Heart left ventricle (tissue), 16 donors: ENCODE data around the gene EIF2B2. TPM values are rescaled to one million over a fixed set of nuclear protein-coding genes. Genes with fewer than 3 reads are reported as not detected.
A peak's percentile ranks its signal among the peaks of the same experiment; 100 is the strongest.

Experiments
- ATAC-seq, 4 donors: fragments of 200-7000 bp; cut with Tn5 transposase; one replicate each; pipeline ENCODE4 v1.9.1; 2020 to 2022; ENCODE audit warnings: moderate library complexity in 4 of 4, mild to moderate bottlenecking in 3 of 4, moderate number of reproducible peaks in 1 of 4
- DNase-seq, 5 donors: peaks; one replicate each; pipeline ENCODE4 v3.0.0-alpha.2; 2020
- H3K27ac ChIP-seq, 12 donors: fragments of 200-600 bp; sonication (generic) in 4 of 12; one replicate each; pipeline versions ENCODE4 v1.5.0 to v1.8.0; 2016 to 2022; ENCODE audit warnings: mild to moderate bottlenecking in 2 of 12
- H3K27me3 ChIP-seq, 9 donors: fragments of 200-600 bp; sonication (generic) in 2 of 9; one replicate each; pipeline versions ENCODE4 v1.5.1 to v1.8.0; 2016 to 2022; ENCODE audit warnings: mild to moderate bottlenecking in 3 of 9
- H3K36me3 ChIP-seq, 9 donors: fragments of 200-600 bp; sonication (generic) in 2 of 9; one replicate each; pipeline versions ENCODE4 v1.5.0 to v1.8.0; 2018 to 2022; ENCODE audit warnings: mild to moderate bottlenecking in 2 of 9
- H3K4me1 ChIP-seq, 12 donors: fragments of 200-600 bp; sonication (generic) in 4 of 12; one replicate each; pipeline versions ENCODE4 v1.5.0 to v1.8.0; 2016 to 2022; ENCODE audit warnings: mild to moderate bottlenecking in 3 of 12
- H3K4me3 ChIP-seq, 12 donors: fragments of 200-600 bp; sonication (generic) in 4 of 12; one replicate each; pipeline versions ENCODE4 v1.5.0 to v1.8.0; 2017 to 2022; ENCODE audit warnings: mild to moderate bottlenecking in 9 of 12, moderate library complexity in 4 of 12
- H3K9me3 ChIP-seq, 12 donors: fragments of 200-600 bp; sonication (generic) in 4 of 12; one replicate each; pipeline versions ENCODE4 v1.5.0 to v1.8.0; 2016 to 2022; ENCODE audit warnings: mild to moderate bottlenecking in 1 of 12
- POLR2A ChIP-seq, 2 donors: fragments of 450-650 bp; IDR thresholded peaks; one replicate each; pipeline ENCODE4 v1.6.1; 2017; ENCODE audit warnings: antibody characterized with exemption in 2 of 2, mild to moderate bottlenecking in 2 of 2, moderate library complexity in 2 of 2
- WGBS, 4 donors: extraction: QIAGEN DNeasy Blood & Tissue Kit in 2 of 4; methylation state at CpG; one replicate each; pipeline versions ENCODE4 v1.1.5 to v1.1.7; 2013 to 2018; 5-methylcytosine and 5-hydroxymethylcytosine counted together
- intact Hi-C, 10 donors: fragments of 100-400 bp; cut with DNase I; formaldehyde crosslinking; loops; one replicate each; pipeline versions ENCODE4 v1.11.1 to v1.14.2; 2022
- polyA plus RNA-seq, 2 donors: library from polyadenylated mRNA; stranded (reverse); fragments of 200-250 nt; gene quantifications; one replicate each; pipeline ENCODE4 v1.2.3, GENCODE V29; 2013
- total RNA-seq, 9 donors: library from RNA; depleted of rRNA in 2 of 9; stranded (reverse); fragments of >200 nt in 2 of 9; fragmentation: NEBNext Ultra II Directional in 3 of 9; extraction: Animal tissue kit (Norgen Biotek cat#: 25700) in 3 of 9; gene quantifications; one replicate each; pipeline versions ENCODE4 v1.1.0 to v1.2.4, GENCODE V29; 2016 to 2023
- TF ChIP-seq, protein P1 (sequence below), 12 donors: fragments of 200-600 bp; sonication (generic) in 4 of 12; IDR thresholded peaks; one replicate each; pipeline versions ENCODE4 v1.5.0 to v1.8.0; 2018 to 2022; ENCODE audit warnings: antibody characterized with exemption in 12 of 12, mild to moderate bottlenecking in 5 of 12
- donor health status: ischemic (EF 13 %, LVEDD 7.1; RV severe dilation, severe dysfunction).
- donor health status: healthy with polysubstance abuse.
- donor health status: DM: no; HTN: yes; CAD: no.
- donor health status: DM: no; HTN: no; CAD: no.
- donor health status: ischemic (EF 25% LVEDD 6.9; RV normal size, moderate dysfunction).
- donor health status: ischemic (EF 25% LVEDD 5.7; RV mildly dilated, moderate dysfunction).
- donor health status: healthy.
- donor health status: DM: yes; HTN: yes; CAD: no.
- donor health status: ischemic (EF 35%, LVEDD 5.7; RV mildly dilated, moderate dysfunction).
- donor health status: nonischemic (EF 11% LVEDD 7.7; RV severe dilation, severe dysfunction).
- donor health status: DM: yes; HTN: yes; CAD: no.
- donor health status: PGD.
- donor health status: ischemic (EF 29% LVEDD 5.4; RV normal size, mild dysfunction).
- donor health status: nonischemic (EF 23%, LVEDD 6.1; RV moderate dilation, normal function).

The EIF2B2 gene
- total and polyA plus RNA-seq, 11 donors = 16.0 to 68.8 (median 30.3) TPM

DNA sequence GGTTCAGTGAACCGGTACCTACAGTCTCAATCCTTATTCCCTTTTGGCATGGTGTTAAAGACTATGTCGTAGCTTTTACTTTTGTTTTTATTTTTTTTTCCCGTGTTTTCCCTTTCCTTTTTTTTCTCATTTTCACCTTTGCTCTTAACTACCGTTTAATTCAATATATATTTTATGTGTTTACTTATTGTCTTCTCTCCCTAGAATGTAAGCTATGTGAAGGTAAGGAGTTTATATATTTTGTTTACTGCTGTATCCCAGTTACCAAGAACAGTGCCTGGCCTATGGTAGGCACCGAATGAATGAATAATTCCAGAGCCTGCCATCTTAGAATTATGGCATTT lies 48.8 kb downstream of the EIF2B2 start:
- Histone ChIP-seq H3K27ac (peak overlapping the region in 11 of 12 donors; percentile 67 to 93 (median 91)), H3K4me1 (peaks cover 0 to 37% (median 14%) of the 10 kb centered on the region in 12 donors), H3K36me3 (peaks cover 0 to 5% (median 0%) of the 10 kb centered on the region in 9 donors), H3K9me3 (no peaks in the 10 kb centered on the region), H3K27me3 (no peaks in the 10 kb centered on the region), H3K4me3 (peak overlapping the region in 11 of 12 donors; percentile 49 to 80 (median 63))
- 29 to 32% (median 30%) methylated on average over 5 of the region's 5 CpGs for WGBS, 4 donors
- TF ChIP-seq, protein P1, sequence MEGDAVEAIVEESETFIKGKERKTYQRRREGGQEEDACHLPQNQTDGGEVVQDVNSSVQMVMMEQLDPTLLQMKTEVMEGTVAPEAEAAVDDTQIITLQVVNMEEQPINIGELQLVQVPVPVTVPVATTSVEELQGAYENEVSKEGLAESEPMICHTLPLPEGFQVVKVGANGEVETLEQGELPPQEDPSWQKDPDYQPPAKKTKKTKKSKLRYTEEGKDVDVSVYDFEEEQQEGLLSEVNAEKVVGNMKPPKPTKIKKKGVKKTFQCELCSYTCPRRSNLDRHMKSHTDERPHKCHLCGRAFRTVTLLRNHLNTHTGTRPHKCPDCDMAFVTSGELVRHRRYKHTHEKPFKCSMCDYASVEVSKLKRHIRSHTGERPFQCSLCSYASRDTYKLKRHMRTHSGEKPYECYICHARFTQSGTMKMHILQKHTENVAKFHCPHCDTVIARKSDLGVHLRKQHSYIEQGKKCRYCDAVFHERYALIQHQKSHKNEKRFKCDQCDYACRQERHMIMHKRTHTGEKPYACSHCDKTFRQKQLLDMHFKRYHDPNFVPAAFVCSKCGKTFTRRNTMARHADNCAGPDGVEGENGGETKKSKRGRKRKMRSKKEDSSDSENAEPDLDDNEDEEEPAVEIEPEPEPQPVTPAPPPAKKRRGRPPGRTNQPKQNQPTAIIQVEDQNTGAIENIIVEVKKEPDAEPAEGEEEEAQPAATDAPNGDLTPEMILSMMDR (IDR thresholded peaks at IDR 0.05) = no peak
- TF ChIP-seq POLR2A (IDR thresholded peaks at IDR 0.05) = no peak
- DNase-seq = no peak
- intact Hi-C loops = loop anchor here in 3 of 10 donors (2.0 to 5.0 kb wide), 3 partner anchors 17 to 39 kb away; partner anchors contain the start of gene ZC2HC1C (in 1 of the 3)
- ATAC-seq = no peak

DNA sequence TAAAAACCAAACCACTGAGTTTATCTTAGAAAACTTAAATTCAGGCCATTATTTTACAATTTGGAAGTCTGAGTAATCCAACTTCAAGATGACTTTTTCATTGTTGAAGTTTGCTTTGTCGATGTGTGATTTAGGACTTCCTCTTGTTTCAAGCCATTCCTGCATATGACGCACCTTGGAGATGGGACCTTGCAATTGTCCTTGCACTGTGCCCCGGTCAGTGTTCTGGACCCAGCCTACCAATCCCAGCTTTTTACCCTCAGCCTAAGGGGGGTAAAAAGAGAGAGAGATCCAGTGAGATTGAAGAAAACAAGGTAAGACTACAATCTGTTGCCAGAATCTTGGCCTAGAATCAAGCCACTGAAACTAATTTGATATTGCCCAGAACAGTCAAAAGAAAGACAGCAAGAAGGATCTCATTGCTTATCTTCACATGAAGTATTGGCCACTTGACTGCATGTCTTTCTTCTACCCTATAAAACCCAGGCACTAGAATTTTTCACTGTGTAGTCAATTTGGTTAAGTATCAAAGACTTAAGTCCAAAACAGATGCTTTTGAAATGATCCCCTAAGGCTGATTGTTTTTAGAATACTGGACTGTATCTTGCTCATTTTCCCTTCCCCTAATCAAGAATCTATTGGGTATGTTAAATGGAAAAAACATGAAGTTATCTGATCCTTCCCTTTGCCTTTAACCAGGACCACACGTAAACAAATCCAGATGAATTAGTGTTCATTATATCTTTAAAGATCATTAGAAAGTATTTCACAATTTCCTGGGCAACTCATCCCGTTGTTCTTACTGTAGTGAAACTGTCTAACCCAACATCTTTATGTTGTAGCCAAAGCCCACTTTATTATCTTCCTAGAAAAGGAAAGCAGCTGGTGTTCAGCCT lies 50.9 kb downstream of the EIF2B2 start:
- Histone ChIP-seq H3K36me3 (peaks cover 0 to 5% (median 0%) of the 10 kb centered on the region in 9 donors), H3K4me1 (peaks cover 0 to 27% (median 14%) of the 10 kb centered on the region in 12 donors), H3K9me3 (no peaks in the 10 kb centered on the region), H3K27me3 (no peaks in the 10 kb centered on the region), H3K27ac (no peak overlapping the region), H3K4me3 (no peak overlapping the region)
- ATAC-seq = no peak
- TF ChIP-seq, protein P1 (IDR thresholded peaks at IDR 0.05) = no peak
- TF ChIP-seq POLR2A (IDR thresholded peaks at IDR 0.05) = no peak
- 65 to 73% (median 68%) methylated on average over 5 of the region's 5 CpGs for WGBS, 4 donors
- DNase-seq = no peak
- intact Hi-C loops = loop anchor here in 2 of 10 donors (5.0 kb wide), 2 partner anchors 34 to 41 kb away; no protein-coding TSS in a partner anchor

DNA sequence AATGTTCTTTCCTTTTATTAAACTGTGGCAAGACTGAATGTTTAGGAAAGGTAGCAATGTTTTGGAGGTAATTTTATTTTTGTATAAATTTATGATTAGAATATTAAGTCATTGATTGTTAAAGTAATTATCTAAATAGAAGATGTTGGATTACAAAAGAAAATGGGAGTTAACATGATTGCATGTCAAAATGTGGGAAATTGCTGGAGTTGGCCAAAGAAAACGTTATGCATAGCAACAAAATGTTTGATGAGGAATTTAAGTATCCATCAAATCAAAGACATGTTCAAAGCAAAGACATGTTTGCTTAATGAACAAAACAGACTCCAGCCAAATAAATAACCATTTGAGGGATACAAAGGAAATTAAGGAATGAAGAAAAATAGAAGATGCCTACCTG lies 51.7 kb downstream of the EIF2B2 start:
- intact Hi-C loops = loop anchor here in 2 of 10 donors (5.0 kb wide), 2 partner anchors 33 to 42 kb away; no protein-coding TSS in a partner anchor

More for the DNA sequence above, 51.7 kb downstream of the EIF2B2 start:
- Histone ChIP-seq H3K4me3 (no peak overlapping the region), H3K36me3 (peaks cover 0 to 5% (median 0%) of the 10 kb centered on the region in 9 donors), H3K4me1 (peaks cover 0 to 20% (median 13%) of the 10 kb centered on the region in 12 donors), H3K27ac (no peak overlapping the region), H3K27me3 (no peaks in the 10 kb centered on the region), H3K9me3 (no peaks in the 10 kb centered on the region)
- DNase-seq (no peak), ATAC-seq (no peak)
- TF ChIP-seq, protein P1 (IDR thresholded peaks at IDR 0.05) = no peak
- TF ChIP-seq POLR2A (IDR thresholded peaks at IDR 0.05) = no peak
- WGBS, 4 donors = 67 to 77% (median 69%) methylated on average over 1 of the region's 1 CpG
